Osteoblast (primary cell): ENCODE data around the gene ANKUB1. TPM values are rescaled to one million over a fixed set of nuclear protein-coding genes. Genes with fewer than 3 reads are reported as not detected.

Experiments used
- DNase-seq: peaks from one replicate; pipeline ENCODE4 v3.0.0; 2011; ENCODE audit warnings: low spot score, mixed read lengths; ENCODE audit not compliant: insufficient read length; ENCODE audit errors: missing footprints
- H2AFZ ChIP-seq: 2 replicates; pipeline ENCODE4 v1.6.0; 2011; ENCODE audit warnings: mild to moderate bottlenecking, low read length
- H3K27ac ChIP-seq: 2 replicates; pipeline ENCODE4 v1.5.1; 2011; ENCODE audit warnings: mild to moderate bottlenecking, low read depth, low read length, moderate library complexity
- H3K27me3 ChIP-seq: 2 replicates; pipeline ENCODE4 v1.6.0; 2012; ENCODE audit warnings: mild to moderate bottlenecking, control low read depth, inconsistent platforms, low read length, moderate library complexity; ENCODE audit not compliant: insufficient read depth
- H3K36me3 ChIP-seq: 2 replicates; pipeline ENCODE4 v1.5.1; 2011; ENCODE audit warnings: mild to moderate bottlenecking, low read length, control low read depth, moderate library complexity; ENCODE audit not compliant: insufficient read depth
- H3K4me1 ChIP-seq: 2 replicates; pipeline ENCODE4 v1.5.1; 2011; ENCODE audit warnings: mild to moderate bottlenecking, low read length, control low read depth, moderate library complexity; ENCODE audit not compliant: insufficient read depth
- H3K4me2 ChIP-seq: 2 replicates; pipeline ENCODE4 v1.6.0; 2011; ENCODE audit warnings: mild to moderate bottlenecking, low read length; ENCODE audit not compliant: insufficient read depth
- H3K4me3 ChIP-seq: fragments of 200-600 bp; sonication (generic); 3 replicates; pipeline ENCODE4 v1.5.1; 2012; ENCODE audit warnings: mild to moderate bottlenecking, low read length, inconsistent platforms; ENCODE audit not compliant: insufficient read depth
- H3K79me2 ChIP-seq: 2 replicates; pipeline ENCODE4 v1.6.0; 2012; ENCODE audit warnings: mild to moderate bottlenecking, low read length, control low read depth, inconsistent platforms; ENCODE audit not compliant: insufficient read depth
- H3K9me3 ChIP-seq: 2 replicates; pipeline ENCODE4 v1.5.1; 2011; ENCODE audit warnings: low read depth, low read length, control low read depth
- H4K20me1 ChIP-seq: 2 replicates; pipeline ENCODE4 v1.6.0; 2012; ENCODE audit warnings: mild to moderate bottlenecking, low read length, control low read depth; ENCODE audit not compliant: insufficient read depth
- total RNA-seq: library from RNA; depleted of rRNA; stranded (reverse); fragments of >200 nt; gene quantifications from 2 replicates; pipeline ENCODE4 v1.2.3, GENCODE V29; 2012
- TF ChIP-seq, protein P1 (sequence below): IDR thresholded peaks from 2 replicates; pipeline ENCODE4 v1.5.1; 2011; ENCODE audit warnings: mild to moderate bottlenecking, low read depth, low read length, moderate library complexity; ENCODE audit errors: extremely low read depth

ANKUB1 gene
- total RNA-seq, 1 donor = under 0.01 TPM

GRCh38 chr3:149801195-149801594 lies 8.8 kb upstream of the ANKUB1 start:
- H4K20me1 ChIP-seq = no peaks in the 10 kb centered on the region
- H3K9me3 ChIP-seq = no peaks in the 10 kb centered on the region
- DNase-seq = no peak
- H2AFZ ChIP-seq = no peak overlapping the region
- H3K36me3 ChIP-seq = no peaks in the 10 kb centered on the region
- TF ChIP-seq, protein P1, sequence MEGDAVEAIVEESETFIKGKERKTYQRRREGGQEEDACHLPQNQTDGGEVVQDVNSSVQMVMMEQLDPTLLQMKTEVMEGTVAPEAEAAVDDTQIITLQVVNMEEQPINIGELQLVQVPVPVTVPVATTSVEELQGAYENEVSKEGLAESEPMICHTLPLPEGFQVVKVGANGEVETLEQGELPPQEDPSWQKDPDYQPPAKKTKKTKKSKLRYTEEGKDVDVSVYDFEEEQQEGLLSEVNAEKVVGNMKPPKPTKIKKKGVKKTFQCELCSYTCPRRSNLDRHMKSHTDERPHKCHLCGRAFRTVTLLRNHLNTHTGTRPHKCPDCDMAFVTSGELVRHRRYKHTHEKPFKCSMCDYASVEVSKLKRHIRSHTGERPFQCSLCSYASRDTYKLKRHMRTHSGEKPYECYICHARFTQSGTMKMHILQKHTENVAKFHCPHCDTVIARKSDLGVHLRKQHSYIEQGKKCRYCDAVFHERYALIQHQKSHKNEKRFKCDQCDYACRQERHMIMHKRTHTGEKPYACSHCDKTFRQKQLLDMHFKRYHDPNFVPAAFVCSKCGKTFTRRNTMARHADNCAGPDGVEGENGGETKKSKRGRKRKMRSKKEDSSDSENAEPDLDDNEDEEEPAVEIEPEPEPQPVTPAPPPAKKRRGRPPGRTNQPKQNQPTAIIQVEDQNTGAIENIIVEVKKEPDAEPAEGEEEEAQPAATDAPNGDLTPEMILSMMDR = no peak
- H3K4me2 ChIP-seq = no peak overlapping the region
- no peaks in the 10 kb centered on the region for H3K27me3 ChIP-seq
- no peaks in the 10 kb centered on the region for H3K4me1 ChIP-seq
- H3K4me3 ChIP-seq = no peak overlapping the region
- no peaks in the 10 kb centered on the region for H3K79me2 ChIP-seq
- H3K27ac ChIP-seq = no peak overlapping the region

GRCh38 chr3:149800693-149801092 lies 8.3 kb upstream of the ANKUB1 start:
- no peak for DNase-seq
- H3K4me2 ChIP-seq = no peak overlapping the region
- H3K79me2 ChIP-seq = no peaks in the 10 kb centered on the region
- TF ChIP-seq, protein P1 = no peak
- H3K27ac ChIP-seq = no peak overlapping the region
- no peak overlapping the region for H3K4me3 ChIP-seq
- no peaks in the 10 kb centered on the region for H4K20me1 ChIP-seq
- H3K27me3 ChIP-seq = no peaks in the 10 kb centered on the region
- no peaks in the 10 kb centered on the region for H3K36me3 ChIP-seq
- no peaks in the 10 kb centered on the region for H3K4me1 ChIP-seq
- H2AFZ ChIP-seq = no peak overlapping the region
- no peaks in the 10 kb centered on the region for H3K9me3 ChIP-seq

DNA sequence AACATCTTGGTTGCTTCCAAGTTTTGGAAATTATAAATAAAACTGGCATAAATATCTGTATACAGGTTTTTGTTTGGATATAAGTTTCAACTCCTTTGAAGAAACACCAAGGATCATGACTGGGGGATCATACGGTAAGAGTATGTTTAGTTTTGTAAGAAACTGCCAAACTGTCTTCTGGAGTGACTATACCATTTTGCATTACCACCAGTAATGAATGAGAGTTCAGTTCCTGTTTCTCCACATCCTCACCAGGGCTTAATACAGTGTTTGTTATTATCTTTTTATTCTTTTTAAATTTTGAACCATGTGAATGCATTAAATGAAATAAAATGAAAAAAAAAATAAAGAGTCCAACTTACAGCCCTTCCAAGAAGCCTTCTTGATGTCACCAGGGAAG lies 3.7 kb upstream of the ANKUB1 start:
- Histone ChIP-seq H3K36me3 (no peaks in the 10 kb centered on the region), H3K27me3 (no peaks in the 10 kb centered on the region), H3K79me2 (no peaks in the 10 kb centered on the region), H4K20me1 (no peaks in the 10 kb centered on the region), H3K4me2 (no peak overlapping the region), H3K4me3 (no peak overlapping the region), H3K27ac (no peak overlapping the region), H2AFZ (no peak overlapping the region), H3K4me1 (no peaks in the 10 kb centered on the region), H3K9me3 (no peaks in the 10 kb centered on the region)
- TF ChIP-seq, protein P1 = no peak
- DNase-seq = no peak

- no peaks in the 10 kb centered on the region for H3K27me3 ChIP-seq
- peak overlapping the region; percentile 60 for H2AFZ ChIP-seq
- H3K9me3 ChIP-seq = no peaks in the 10 kb centered on the region
- H4K20me1 ChIP-seq = no peaks in the 10 kb centered on the region
- H3K4me2 ChIP-seq = no peak overlapping the region
- DNase-seq = no peak
- H3K4me3 ChIP-seq = peak overlapping the region; percentile 31
- H3K79me2 ChIP-seq = no peaks in the 10 kb centered on the region
- TF ChIP-seq, protein P1 = no peak
- peaks cover 9% of the 10 kb centered on the region for H3K4me1 ChIP-seq
- no peak overlapping the region for H3K27ac ChIP-seq
- no peaks in the 10 kb centered on the region for H3K36me3 ChIP-seq
Observed at GRCh38 chr3:149790698-149791097, 1.7 kb downstream of the ANKUB1 start.
